ENCODE measurements around the gene ZNF446. TPM values are rescaled to one million over a fixed set of nuclear protein-coding genes. Genes with fewer than 3 reads are reported as not detected.
A peak's percentile ranks its signal among the peaks of the same experiment; 100 is the strongest.

The ZNF446 gene
- total and polyA plus RNA-seq, 10 of the 15 experiments (the other 5 are each of a cell fraction or from before 2014, with no cell fraction given): 0.14 to 6.9 (median 4.1) TPM

DNA sequence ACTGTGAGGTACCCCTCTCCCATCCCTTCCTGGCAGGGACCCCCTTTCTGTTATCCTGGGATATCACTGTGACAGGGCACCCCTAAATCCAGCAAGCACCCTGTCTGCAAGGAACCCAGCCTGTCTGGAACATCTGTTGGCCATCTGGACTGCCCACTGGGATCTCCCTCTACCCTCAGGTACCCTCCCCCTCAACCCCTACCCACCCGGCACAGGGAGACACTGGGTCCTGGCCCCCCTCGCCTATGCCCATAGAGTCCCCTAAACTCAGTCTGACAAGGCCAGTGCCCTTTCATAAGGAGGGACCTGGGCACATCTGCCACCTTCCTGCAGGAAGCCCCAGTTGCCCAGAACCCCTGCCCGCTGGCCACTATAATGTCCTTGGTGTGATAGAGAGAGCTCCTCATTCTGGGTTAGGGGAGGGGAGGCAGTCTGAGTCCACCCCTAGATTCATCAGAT is 38.4 kb downstream of the ZNF446 start:
- no TSS peak for BruUV-seq (replicated peaks)
- Histone ChIP-seq H3K4me2 (ENCODE audit: control insufficient read depth, insufficient read depth) (peak overlapping the region; percentile 96), H4K20me1 (ENCODE audit: control insufficient read depth, insufficient read depth) (no peaks in the 10 kb centered on the region), H2AFZ (ENCODE audit: control insufficient read depth, low read depth, low read length) (no peak overlapping the region), H3K36me3 (ENCODE audit: control insufficient read depth in 2 of 2, insufficient read depth in 2 of 2, low read length in 1 of 2) (peaks cover 0 to 8% of the 10 kb centered on the region in 2 experiments; a peak in 3 of 4 replicates), H3K9me3 (replicated peaks; ENCODE audit: control insufficient read depth, insufficient read depth, low read length) (no peaks in the 10 kb centered on the region), H3K4me3 (peak overlapping the region; percentile 72), H3K27me3 (replicated peaks in 1 of 2; ENCODE audit: control insufficient read depth in 2 of 2, insufficient read depth in 2 of 2, low read length in 1 of 2) (no peaks in the 10 kb centered on the region), H3K9ac (ENCODE audit: control insufficient read depth, insufficient read depth, low read length) (peak overlapping the region; percentile 89), H3K4me1 (ENCODE audit: control insufficient read depth, insufficient read depth, low read length) (peaks cover 23% of the 10 kb centered on the region), H3K79me2 (ENCODE audit: control insufficient read depth, insufficient read depth, low read length) (peaks cover 39% of the 10 kb centered on the region), H3K27ac (ENCODE audit: control insufficient read depth, insufficient read depth) (peak overlapping the region; percentile 91)
- CTCF ChIA-PET: interaction anchor here (0.6 to 2.0 kb wide), 13 partner anchors 14 to 653 kb away, joined by 3 to 22 read pairs (median 4); partner anchors contain the start of genes CHMP2A, MZF1 and TRIM28
- POLR2A ChIA-PET: interaction anchor here (0.6 to 1.9 kb wide), 9 partner anchors 22 to 66 kb away, joined by 3 to 14 read pairs (median 3); partner anchors contain the start of genes CHMP2A and TRIM28
- in situ Hi-C loops (cut with MboI): no loop called here
- ATAC-seq (no peak), DNase-seq (ENCODE audit: low read depth, low spot score) (no peak), FAIRE-seq (no peak)
- 17% methylated on average over 3 of the region's 3 CpGs for WGBS (ENCODE audit: insufficient coverage, insufficient replicate concordance, low lambda C conversion rate, missing lambda C conversion rate)
- SMC1A ChIA-PET (ENCODE audit: uncharacterized antibody, unreplicated experiment): interaction anchor here (1.0 to 1.2 kb wide), 4 partner anchors 24 to 70 kb away, joined by 3 to 4 read pairs (median 4); no protein-coding TSS in a partner anchor
- TF ChIP-seq CBX3 (IDR thresholded peaks at IDR 0.05; ENCODE audit: borderline replicate concordance, low read depth): no peak
- TF ChIP-seq, protein P1, sequence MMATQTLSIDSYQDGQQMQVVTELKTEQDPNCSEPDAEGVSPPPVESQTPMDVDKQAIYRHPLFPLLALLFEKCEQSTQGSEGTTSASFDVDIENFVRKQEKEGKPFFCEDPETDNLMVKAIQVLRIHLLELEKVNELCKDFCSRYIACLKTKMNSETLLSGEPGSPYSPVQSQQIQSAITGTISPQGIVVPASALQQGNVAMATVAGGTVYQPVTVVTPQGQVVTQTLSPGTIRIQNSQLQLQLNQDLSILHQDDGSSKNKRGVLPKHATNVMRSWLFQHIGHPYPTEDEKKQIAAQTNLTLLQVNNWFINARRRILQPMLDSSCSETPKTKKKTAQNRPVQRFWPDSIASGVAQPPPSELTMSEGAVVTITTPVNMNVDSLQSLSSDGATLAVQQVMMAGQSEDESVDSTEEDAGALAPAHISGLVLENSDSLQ (IDR thresholded peaks at IDR 0.05): no peak
- TF ChIP-seq NBN (IDR thresholded peaks at IDR 0.05): no peak
- TF ChIP-seq BHLHE40 (IDR thresholded peaks at IDR 0.05; ENCODE audit: borderline replicate concordance in 1 of 2, low read depth in 2 of 2, low read length in 1 of 2): no peak
- TF ChIP-seq ZBTB40 (IDR thresholded peaks at IDR 0.05; ENCODE audit: borderline replicate concordance): no peak
- no peak for TF ChIP-seq NR2C2 (IDR thresholded peaks at IDR 0.05; ENCODE audit: borderline replicate concordance, control insufficient read depth, insufficient read length, low read depth)
- TF ChIP-seq MEF2A (IDR thresholded peaks at IDR 0.05; ENCODE audit: insufficient read depth, low read depth, low read length): no peak
- TF ChIP-seq KLF5 (IDR thresholded peaks at IDR 0.05; ENCODE audit: partially characterized antibody): no peak
- intact Hi-C loops (cut with micrococcal nuclease; ENCODE audit: unreplicated experiment): loop anchor here (2.0 to 5.0 kb wide), 2 partner anchors 44 to 187 kb away; partner anchors contain the start of genes UBE2M and ZSCAN22
- RAD21 ChIA-PET (ENCODE audit: unreplicated experiment): interaction anchor here (0.8 to 1.6 kb wide), 3 partner anchors 15 to 65 kb away, joined by 4 to 16 read pairs (median 6); no protein-coding TSS in a partner anchor
